ENCODE results near the gene STK36. TPM values are rescaled to one million over a fixed set of nuclear protein-coding genes. Genes with fewer than 3 reads are reported as not detected.

The STK36 gene
- total RNA-seq, 1 experiment from 2014 or later: 20.7 TPM

- no TSS peak for BruUV-seq (replicated peaks)
- no peaks in the 10 kb centered on the region for H3K27me3 Mint-ChIP-seq (ENCODE audit: insufficient read depth, unreplicated experiment)
- no peak for DNase-seq (ENCODE audit: unreplicated experiment)
- ChIA-PET CTCF (no interaction called here), POLR2A (no interaction called here)
- H3K9me3 Mint-ChIP-seq (ENCODE audit: unreplicated experiment): no peaks in the 10 kb centered on the region
- peaks cover 11% of the 10 kb centered on the region for H3K4me1 Mint-ChIP-seq (ENCODE audit: insufficient read depth, unreplicated experiment)
- no peak for TF ChIP-seq CTCF (IDR thresholded peaks at IDR 0.05; ENCODE audit: unreplicated experiment)
- intact Hi-C loops (cut with micrococcal nuclease): no loop called here
- H3K27ac Mint-ChIP-seq (ENCODE audit: low read depth, unreplicated experiment): no peak overlapping the region
- H3K4me3 Mint-ChIP-seq (ENCODE audit: unreplicated experiment): no peak overlapping the region
- H3K36me3 Mint-ChIP-seq (ENCODE audit: insufficient read depth, unreplicated experiment): peaks cover 69% of the 10 kb centered on the region
Measured at GRCh38 chr2:218664653-218665052, 7.2 kb upstream of the STK36 start.

DNA sequence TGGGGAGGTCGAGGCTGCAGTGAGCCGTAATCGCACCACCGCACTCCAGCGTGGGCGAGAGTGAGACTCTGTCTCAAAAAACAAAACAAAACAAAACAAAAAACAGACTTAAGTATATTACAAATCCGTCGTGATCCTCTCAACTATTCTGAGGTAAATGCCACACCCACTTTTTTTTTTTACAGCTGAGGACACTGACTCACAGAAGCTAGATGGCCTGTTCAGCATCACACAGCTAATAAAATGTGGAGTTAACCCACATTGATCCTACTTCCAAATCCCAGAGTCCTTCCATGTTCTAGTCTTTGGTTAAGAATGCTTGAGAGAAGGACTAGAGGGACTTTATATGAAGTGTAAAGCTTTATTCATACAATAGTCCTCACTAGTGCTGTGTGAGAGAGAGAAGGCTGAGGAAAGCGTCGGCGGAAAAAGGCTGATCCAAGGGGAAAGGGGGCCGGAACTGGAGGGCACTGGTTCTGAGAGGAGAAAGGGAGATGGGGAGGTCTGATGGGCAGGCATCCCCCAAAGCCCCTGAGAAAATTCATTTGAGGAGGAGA, 711 bp upstream of the STK36 start:
- Mint-ChIP-seq H3K36me3 (ENCODE audit: insufficient read depth, unreplicated experiment) (peaks cover 30% of the 10 kb centered on the region), H3K9me3 (ENCODE audit: unreplicated experiment) (no peaks in the 10 kb centered on the region), H3K4me1 (ENCODE audit: insufficient read depth, unreplicated experiment) (peaks cover 18% of the 10 kb centered on the region), H3K4me3 (ENCODE audit: unreplicated experiment) (peak overlapping the region; percentile 96), H3K27me3 (ENCODE audit: insufficient read depth, unreplicated experiment) (no peaks in the 10 kb centered on the region), H3K27ac (ENCODE audit: low read depth, unreplicated experiment) (peak overlapping the region; percentile 97)
- intact Hi-C loops (cut with micrococcal nuclease): loop anchor here (1.0 kb wide), 1 partner anchor 12 kb away; the partner anchor contains the start of genes BCS1L and ZNF142
- POLR2A ChIA-PET: interaction anchor here (0.8 to 6.5 kb wide), 14 partner anchors 9 to 179 kb away, joined by 3 to 105 read pairs (median 4); partner anchors contain the start of genes BCS1L, USP37 and ZNF142
- DNase-seq (ENCODE audit: unreplicated experiment): peak; percentile 28
- CTCF ChIA-PET: interaction anchor here (0.6 to 7.5 kb wide), 15 partner anchors 11 to 858 kb away, joined by 3 to 44 read pairs (median 3); partner anchors contain the start of genes BCS1L and ZNF142
- BruUV-seq (replicated peaks): TSS peak; percentile 71
- no peak for TF ChIP-seq CTCF (IDR thresholded peaks at IDR 0.05; ENCODE audit: unreplicated experiment)

DNA sequence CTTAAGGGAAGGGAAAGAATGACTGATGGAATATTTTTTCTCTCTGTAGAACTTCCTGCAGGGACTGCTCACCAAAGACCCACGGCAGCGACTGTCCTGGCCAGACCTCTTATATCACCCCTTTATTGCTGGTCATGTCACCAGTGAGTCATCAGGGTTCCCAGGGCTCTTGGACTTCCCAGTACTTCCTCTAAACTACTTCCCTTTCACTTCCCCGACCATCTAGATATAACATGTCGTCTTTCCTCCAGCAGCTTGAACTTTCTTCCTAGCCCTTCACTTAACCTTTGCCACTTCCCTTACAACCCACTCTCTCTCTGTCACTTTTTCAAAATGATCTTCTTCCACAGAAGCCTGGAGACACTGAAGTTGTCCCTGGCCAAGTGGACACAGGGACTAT, 7.2 kb downstream of the STK36 start:
- CTCF ChIA-PET: interaction anchor here (1.6 kb wide), 1 partner anchor 8 kb away, joined by 3 read pairs; no protein-coding TSS in a partner anchor
- POLR2A ChIA-PET: no interaction called here
- Mint-ChIP-seq H3K9me3 (ENCODE audit: unreplicated experiment) (no peaks in the 10 kb centered on the region), H3K4me1 (ENCODE audit: insufficient read depth, unreplicated experiment) (peaks cover 5% of the 10 kb centered on the region), H3K27ac (ENCODE audit: low read depth, unreplicated experiment) (no peak overlapping the region), H3K36me3 (ENCODE audit: insufficient read depth, unreplicated experiment) (peaks cover 34% of the 10 kb centered on the region), H3K27me3 (ENCODE audit: insufficient read depth, unreplicated experiment) (no peaks in the 10 kb centered on the region), H3K4me3 (ENCODE audit: unreplicated experiment) (no peak overlapping the region)
- intact Hi-C loops (cut with micrococcal nuclease): no loop called here
- BruUV-seq (replicated peaks): no TSS peak
- no peak for TF ChIP-seq CTCF (IDR thresholded peaks at IDR 0.05; ENCODE audit: unreplicated experiment)
- no peak for DNase-seq (ENCODE audit: unreplicated experiment)

DNA sequence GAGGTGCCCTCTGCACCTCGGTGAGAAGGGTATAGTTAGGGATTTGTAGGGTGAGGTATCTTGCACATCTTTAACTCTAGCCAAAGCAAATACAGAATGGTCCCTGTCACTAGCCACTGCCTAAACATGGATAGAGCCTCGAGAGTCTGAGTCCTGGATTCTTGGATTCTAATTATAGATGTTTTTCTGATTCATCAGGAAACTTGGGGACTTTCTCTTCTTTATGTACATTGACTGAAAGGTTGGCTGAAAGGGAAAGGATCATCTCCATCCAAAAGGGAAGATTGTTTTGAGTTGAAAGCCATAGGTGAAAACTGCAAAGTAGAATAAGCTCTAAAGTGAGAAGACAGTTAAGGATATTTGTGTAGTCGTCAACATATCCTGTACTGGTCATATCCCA, 8.2 kb downstream of the STK36 start:
- Mint-ChIP-seq H3K9me3 (ENCODE audit: unreplicated experiment) (no peaks in the 10 kb centered on the region), H3K27ac (ENCODE audit: low read depth, unreplicated experiment) (no peak overlapping the region), H3K4me3 (ENCODE audit: unreplicated experiment) (no peak overlapping the region), H3K4me1 (ENCODE audit: insufficient read depth, unreplicated experiment) (peaks cover 5% of the 10 kb centered on the region), H3K36me3 (ENCODE audit: insufficient read depth, unreplicated experiment) (peaks cover 40% of the 10 kb centered on the region), H3K27me3 (ENCODE audit: insufficient read depth, unreplicated experiment) (no peaks in the 10 kb centered on the region)
- POLR2A ChIA-PET: interaction anchor here (0.6 kb wide), 1 partner anchor 8 kb away, joined by 4 read pairs; the partner anchor contains the start of genes RNF25 and STK36
- no peak for TF ChIP-seq CTCF (IDR thresholded peaks at IDR 0.05; ENCODE audit: unreplicated experiment)
- DNase-seq (ENCODE audit: unreplicated experiment): no peak
- CTCF ChIA-PET: interaction anchor here (0.5 to 1.5 kb wide), 2 partner anchors 166 to 168 kb away, joined by 3 to 6 read pairs; no protein-coding TSS in a partner anchor
- intact Hi-C loops (cut with micrococcal nuclease): no loop called here
- no TSS peak for BruUV-seq (replicated peaks)

All from MCF 10A (cell line).